HFF-Myc (cell line): ENCODE measurements around the gene SLC5A5.

Experiments used
- DNase-seq: peaks from one replicate; pipeline ENCODE4 v3.0.0-alpha.2; 2011; ENCODE audit warnings: low read depth; ENCODE audit errors: extremely low read depth
- H3K4me3 ChIP-seq: replicated peaks from 2 replicates; pipeline ENCODE4 v1.5.1; 2011; ENCODE audit warnings: low read depth, mild to moderate bottlenecking, control low read depth, low read length
- CTCF ChIP-seq: IDR thresholded peaks from 2 replicates; pipeline ENCODE4 v1.5.1; 2012; ENCODE audit warnings: mild to moderate bottlenecking, low read depth, low read length, control low read depth; ENCODE audit errors: missing control alignments

Gene SLC5A5

GRCh38 chr19:17832443-17833208 lies 39.1 kb upstream of the SLC5A5 start:
- no peak overlapping the region for H3K4me3 ChIP-seq
- DNase-seq, result no peak
- TF ChIP-seq CTCF, result no peak

GRCh38 chr19:17834350-17835181 lies 37.2 kb upstream of the SLC5A5 start:
- no peak for DNase-seq
- peak; percentile 17 for TF ChIP-seq CTCF
- H3K4me3 ChIP-seq, result no peak overlapping the region

- H3K4me3 ChIP-seq, result no peak overlapping the region
- TF ChIP-seq CTCF, result no peak
- DNase-seq, result no peak
Observed at GRCh38 chr19:17835182-17836006, 36.4 kb upstream of the SLC5A5 start.

GRCh38 chr19:17836530-17836929 lies 35.2 kb upstream of the SLC5A5 start:
- no peak for DNase-seq
- TF ChIP-seq CTCF, result no peak
- no peak overlapping the region for H3K4me3 ChIP-seq

- DNase-seq, result no peak
- TF ChIP-seq CTCF, result no peak
Observed at GRCh38 chr19:17837972-17838371, 33.8 kb upstream of the SLC5A5 start.

GRCh38 chr19:17840019-17840418 lies 31.7 kb upstream of the SLC5A5 start:
- no peak for TF ChIP-seq CTCF
- DNase-seq, result no peak

More at GRCh38 chr19:17837972-17838371, 33.8 kb upstream of the SLC5A5 start:
- H3K4me3 ChIP-seq, result no peak overlapping the region

More at GRCh38 chr19:17840019-17840418, 31.7 kb upstream of the SLC5A5 start:
- H3K4me3 ChIP-seq, result no peak overlapping the region
